ENCODE data around the gene FRMD3.

GRCh38 chr9:83271665-83272071 lies 266.5 kb downstream of the FRMD3 start:
- TF ChIP-seq, protein P1, sequence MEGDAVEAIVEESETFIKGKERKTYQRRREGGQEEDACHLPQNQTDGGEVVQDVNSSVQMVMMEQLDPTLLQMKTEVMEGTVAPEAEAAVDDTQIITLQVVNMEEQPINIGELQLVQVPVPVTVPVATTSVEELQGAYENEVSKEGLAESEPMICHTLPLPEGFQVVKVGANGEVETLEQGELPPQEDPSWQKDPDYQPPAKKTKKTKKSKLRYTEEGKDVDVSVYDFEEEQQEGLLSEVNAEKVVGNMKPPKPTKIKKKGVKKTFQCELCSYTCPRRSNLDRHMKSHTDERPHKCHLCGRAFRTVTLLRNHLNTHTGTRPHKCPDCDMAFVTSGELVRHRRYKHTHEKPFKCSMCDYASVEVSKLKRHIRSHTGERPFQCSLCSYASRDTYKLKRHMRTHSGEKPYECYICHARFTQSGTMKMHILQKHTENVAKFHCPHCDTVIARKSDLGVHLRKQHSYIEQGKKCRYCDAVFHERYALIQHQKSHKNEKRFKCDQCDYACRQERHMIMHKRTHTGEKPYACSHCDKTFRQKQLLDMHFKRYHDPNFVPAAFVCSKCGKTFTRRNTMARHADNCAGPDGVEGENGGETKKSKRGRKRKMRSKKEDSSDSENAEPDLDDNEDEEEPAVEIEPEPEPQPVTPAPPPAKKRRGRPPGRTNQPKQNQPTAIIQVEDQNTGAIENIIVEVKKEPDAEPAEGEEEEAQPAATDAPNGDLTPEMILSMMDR (IDR thresholded peaks at IDR 0.05; ENCODE audit: poor library complexity, severe bottlenecking) = no peak
- TF ChIP-seq EZH2 (IDR thresholded peaks at IDR 0.05; ENCODE audit: borderline replicate concordance, insufficient read depth, low read length, poor library complexity, severe bottlenecking) (no peak), POLR2AphosphoS5 (IDR thresholded peaks at IDR 0.05) (no peak), RAD21 (conservative IDR thresholded peaks at IDR 0.05) (no peak), TAF1 (IDR thresholded peaks at IDR 0.05; ENCODE audit: low read depth) (no peak)

Data from neural cell (in vitro differentiated cells).